Endothelial cell of umbilical vein (primary cell): Measurements from ENCODE around the gene TRPC5OS. TPM values are rescaled to one million over a fixed set of nuclear protein-coding genes. Genes with fewer than 3 reads are reported as not detected.

Experiments used
- BruUV-seq: library from RNA; stranded (reverse); fragments of 400-500 nt; replicated peaks from 2 replicates; lab custom pipeline; 2021; lab: Mats Ljungman, UMichigan
- CTCF ChIA-PET: fragments of 300-600, 350-600 bp; sonication (Branson Sonifier 250); formaldehyde crosslinking; loops from one replicate; lab custom pipeline; 2021; ENCODE audit warnings: antibody characterized with exemption, inconsistent platforms; lab: Charles Lee
- POLR2A ChIA-PET: fragments of 300-600, 350-600 bp; sonication (Branson Sonifier 250); formaldehyde crosslinking; loops from one replicate; lab custom pipeline; 2021; ENCODE audit warnings: antibody characterized with exemption, inconsistent platforms; lab: Charles Lee
- DNase-seq: peaks from one replicate; pipeline ENCODE4 v3.0.0-alpha.2; 2011; ENCODE audit warnings: low read depth, low spot score
- FAIRE-seq: peaks from 2 replicates; lab custom pipeline; 2011; peaks lifted over from hg19 to GRCh38; lab: Jason Lieb, UNC
- H2AFZ ChIP-seq: 2 replicates; pipeline ENCODE4 v1.6.0; 2012; ENCODE audit warnings: low read depth, low read length, control low read depth, inconsistent platforms
- H3K27ac ChIP-seq: 2 replicates; pipeline ENCODE4 v1.5.1; 2011; ENCODE audit warnings: low read depth, mild to moderate bottlenecking, control low read depth, low read length, moderate library complexity; ENCODE audit not compliant: insufficient read depth
- H3K27me3 ChIP-seq, 2 experiments: 2 replicates each; pipeline versions ENCODE4 v1.6.0 to v1.6.1; 2011; ENCODE audit warnings: low read length in 2 of 2, mixed read lengths in 1 of 2; ENCODE audit not compliant: control insufficient read depth in 2 of 2, insufficient read depth in 2 of 2
- H3K36me3 ChIP-seq, 2 experiments: 2 replicates in 1 of 2; 3 replicates in 1 of 2; pipeline ENCODE4 v1.5.1; 2011; ENCODE audit warnings: low read length in 2 of 2, mild to moderate bottlenecking in 1 of 2, moderate library complexity in 1 of 2; ENCODE audit not compliant: control insufficient read depth in 2 of 2, insufficient read depth in 2 of 2; ENCODE audit errors: extremely low read depth in 1 of 2
- H3K4me1 ChIP-seq: 3 replicates; pipeline ENCODE4 v1.5.1; 2011; ENCODE audit warnings: mild to moderate bottlenecking, low read length; ENCODE audit not compliant: control insufficient read depth, insufficient read depth; ENCODE audit errors: extremely low read depth
- H3K4me2 ChIP-seq: 2 replicates; pipeline ENCODE4 v1.6.1; 2011; ENCODE audit warnings: low read length, control low read depth, mixed read lengths; ENCODE audit not compliant: insufficient read depth
- H3K4me3 ChIP-seq, 3 experiments: fragments of 200-600 bp in 1 of 3; sonication (generic), shearing (Covaris generic) in 1 of 3; replicated peaks in 1 of 3; 2 replicates each; pipeline ENCODE4 v1.5.1; 2011 to 2016; ENCODE audit warnings: control low read depth in 3 of 3, low read length in 3 of 3, mild to moderate bottlenecking in 2 of 3, inconsistent platforms in 1 of 3, low read depth in 1 of 3, moderate library complexity in 1 of 3; ENCODE audit not compliant: insufficient read depth in 1 of 3
- H3K79me2 ChIP-seq: 2 replicates; pipeline ENCODE4 v1.6.0; 2012; ENCODE audit warnings: low read length, inconsistent platforms; ENCODE audit not compliant: control insufficient read depth, insufficient read depth
- H3K9ac ChIP-seq: replicated peaks from 2 replicates; pipeline ENCODE3; 2011; ENCODE audit warnings: low read length, control low read depth; ENCODE audit not compliant: insufficient read depth; ENCODE audit errors: extremely low read depth
- H3K9me1 ChIP-seq: replicated peaks from 3 replicates; pipeline ENCODE4 v1.6.0; 2011; ENCODE audit warnings: mild to moderate bottlenecking, low read length; ENCODE audit not compliant: control insufficient read depth, insufficient read depth; ENCODE audit errors: extremely low read depth
- H3K9me3 ChIP-seq: replicated peaks from 2 replicates; pipeline ENCODE4 v1.5.1; 2012; ENCODE audit warnings: low read length, inconsistent platforms; ENCODE audit not compliant: control insufficient read depth, insufficient read depth
- H4K20me1 ChIP-seq: replicated peaks from 2 replicates; pipeline ENCODE3; 2011; ENCODE audit warnings: mild to moderate bottlenecking, low read length; ENCODE audit not compliant: control insufficient read depth, insufficient read depth; ENCODE audit errors: extremely low read depth
- CTCF ChIP-seq, 2 donors: IDR thresholded peaks; 1 replicate in 1 of 2; 2 replicates in 1 of 2; pipeline ENCODE4 v1.5.1; 2011; ENCODE audit warnings: low read length in 2 of 2, mild to moderate bottlenecking in 2 of 2, moderate library complexity in 2 of 2, control low read depth in 1 of 2, inconsistent platforms in 1 of 2, low read depth in 1 of 2; ENCODE audit not compliant: insufficient read depth in 1 of 2; ENCODE audit errors: extremely low read depth in 1 of 2
- EZH2 ChIP-seq: IDR thresholded peaks from 2 replicates; pipeline ENCODE4 v1.6.1; 2012; ENCODE audit warnings: borderline replicate concordance, low read depth, mild to moderate bottlenecking, moderate library complexity, low read length, inconsistent platforms; ENCODE audit not compliant: severe bottlenecking
- FOS ChIP-seq: IDR thresholded peaks from 2 replicates; pipeline ENCODE4 v1.6.1; 2011; ENCODE audit warnings: mild to moderate bottlenecking, low read length, moderate library complexity, borderline replicate concordance; ENCODE audit not compliant: insufficient read depth
- GATA2 ChIP-seq: IDR thresholded peaks from 2 replicates; pipeline ENCODE4 v1.7.0; 2011; ENCODE audit warnings: low read depth, mild to moderate bottlenecking, moderate library complexity, mixed read lengths, low read length; ENCODE audit not compliant: insufficient read length, insufficient read depth
- JUN ChIP-seq: IDR thresholded peaks from 2 replicates; pipeline ENCODE4 v1.6.1; 2011; ENCODE audit warnings: borderline replicate concordance, low read depth; ENCODE audit not compliant: insufficient read length, insufficient read depth
- MYC ChIP-seq: IDR thresholded peaks from one replicate; pipeline ENCODE4 v1.6.1; 2011; ENCODE audit warnings: mild to moderate bottlenecking, low read depth, low read length
- POLR2A ChIP-seq: IDR thresholded peaks from 2 replicates; pipeline ENCODE4 v1.6.1; 2012; ENCODE audit warnings: low read depth, mild to moderate bottlenecking, control low read depth, low read length
- POLR2AphosphoS5 ChIP-seq: IDR thresholded peaks from 2 replicates; pipeline ENCODE4 v1.6.1; 2012; ENCODE audit warnings: low read depth, mild to moderate bottlenecking, control low read depth, low read length, moderate library complexity; ENCODE audit not compliant: insufficient read depth
- dilution Hi-C: fragments of 300-500 bp; cut with MboI; formaldehyde crosslinking; loops from one replicate; pipeline ENCODE4 v1.15.0; 2019; ENCODE audit warnings: low sequenced_read_pairs; ENCODE audit not compliant: extremely low pct_ligation_motif_present
- intact Hi-C: fragments of 100-400 bp; cut with micrococcal nuclease; formaldehyde crosslinking; loops from one replicate; pipeline ENCODE4 v1.10.0; 2022
- polyA plus RNA-seq, 4 experiments: library from polyadenylated mRNA; depleted of rRNA in 3 of 4; stranded (reverse) in 3 of 4; unstranded in 1 of 4; fragments of >200 nt; gene quantifications; 2 replicates each; pipeline versions ENCODE4 v1.2.1 to v1.2.3, GENCODE V29; 2011 to 2012; ENCODE audit warnings: missing spikeins in 1 of 4
- total RNA-seq: library from RNA; stranded (reverse); gene quantifications from 2 replicates; pipeline ENCODE4 v1.2.3, GENCODE V29; 2021
- TF ChIP-seq, protein P1 (sequence below): IDR thresholded peaks from 2 replicates; pipeline ENCODE4 v1.6.1; 2011; ENCODE audit not compliant: insufficient read depth, insufficient read length

TRPC5OS gene
- total and polyA plus RNA-seq, 2 donors (not counting 3 experiments of a cell fraction or from before 2014, with no cell fraction given): not detected

DNA sequence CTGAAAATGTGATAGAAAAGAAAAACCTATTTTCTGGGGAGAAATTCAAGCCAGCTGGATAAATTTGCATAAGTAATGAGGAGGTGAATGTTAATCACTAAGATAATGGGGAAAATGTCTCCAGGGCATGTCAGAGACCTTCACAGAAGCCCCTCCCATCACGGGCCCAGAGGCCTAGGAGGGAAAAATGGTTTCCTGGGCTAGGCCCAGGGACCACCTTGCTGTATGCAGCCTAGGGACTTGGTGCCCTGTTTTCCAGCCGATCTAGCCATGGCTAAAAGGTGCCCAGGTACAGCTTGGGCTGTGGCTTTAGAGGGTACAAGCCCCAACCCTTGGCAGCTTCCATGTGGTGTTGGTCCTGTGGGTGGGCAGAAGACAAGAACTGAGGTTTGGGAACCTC lies 46.6 kb upstream of the TRPC5OS start:
- ChIA-PET CTCF (interaction anchor here (0.6 kb wide), 1 partner anchor 1380 kb away, joined by 5 read pairs; no protein-coding TSS in a partner anchor), POLR2A (no interaction called here)
- no peak for DNase-seq
- Histone ChIP-seq H3K9me1 (no peaks in the 10 kb centered on the region), H3K27ac (no peak overlapping the region), H3K36me3 (no peaks in the 10 kb centered on the region), H3K4me2 (no peak overlapping the region), H2AFZ (no peak overlapping the region), H3K79me2 (no peaks in the 10 kb centered on the region), H3K4me3 (no peak overlapping the region), H3K9ac (no peak overlapping the region), H3K27me3 (no peaks in the 10 kb centered on the region), H3K9me3 (no peaks in the 10 kb centered on the region), H4K20me1 (no peaks in the 10 kb centered on the region), H3K4me1 (no peaks in the 10 kb centered on the region)
- no peak for FAIRE-seq
- TF ChIP-seq GATA2: no peak
- no peak for TF ChIP-seq FOS
- dilution Hi-C loops: no loop called here
- no TSS peak for BruUV-seq
- intact Hi-C loops: no loop called here

GRCh38 chrX:111830571-111830970 lies 45.4 kb upstream of the TRPC5OS start:
- H3K4me1 ChIP-seq: no peaks in the 10 kb centered on the region
- H3K9me1 ChIP-seq: no peaks in the 10 kb centered on the region
- H3K79me2 ChIP-seq: no peaks in the 10 kb centered on the region
- ChIA-PET POLR2A (no interaction called here), CTCF (no interaction called here)
- no peak overlapping the region for H3K9ac ChIP-seq
- H3K4me3 ChIP-seq: no peak overlapping the region
- H3K27ac ChIP-seq: no peak overlapping the region
- no peaks in the 10 kb centered on the region for H4K20me1 ChIP-seq
- no peak overlapping the region for H2AFZ ChIP-seq
- dilution Hi-C loops: no loop called here
- H3K4me2 ChIP-seq: no peak overlapping the region
- DNase-seq (no peak), FAIRE-seq (no peak)
- H3K9me3 ChIP-seq: no peaks in the 10 kb centered on the region
- H3K27me3 ChIP-seq: no peaks in the 10 kb centered on the region
- no peak for TF ChIP-seq POLR2A
- TF ChIP-seq, protein P1, sequence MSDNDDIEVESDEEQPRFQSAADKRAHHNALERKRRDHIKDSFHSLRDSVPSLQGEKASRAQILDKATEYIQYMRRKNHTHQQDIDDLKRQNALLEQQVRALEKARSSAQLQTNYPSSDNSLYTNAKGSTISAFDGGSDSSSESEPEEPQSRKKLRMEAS: no peak
- TF ChIP-seq GATA2: no peak
- TF ChIP-seq MYC: no peak
- TF ChIP-seq CTCF (IDR thresholded peaks at IDR 0.05; ENCODE audit: extremely low read depth in 1 of 2, insufficient read depth in 1 of 2, low read depth in 1 of 2, low read length in 2 of 2): no peak
- no peak for TF ChIP-seq POLR2AphosphoS5
- TF ChIP-seq JUN: no peak
- no peak for TF ChIP-seq EZH2
- TF ChIP-seq FOS: no peak
- BruUV-seq: no TSS peak
- H3K36me3 ChIP-seq: no peaks in the 10 kb centered on the region
- intact Hi-C loops: no loop called here
